Measurements from ENCODE around the gene EIF1. TPM values are rescaled to one million over a fixed set of nuclear protein-coding genes. Genes with fewer than 3 reads are reported as not detected.

The EIF1 gene
- total and polyA plus RNA-seq, 4 donors, result 372 to 801 (median 654) TPM

- no peaks in the 10 kb centered on the region for H3K4me1 ChIP-seq (ENCODE audit: control insufficient read depth in 1 of 2, insufficient read depth in 2 of 2, low read length in 2 of 2)
- no peaks in the 10 kb centered on the region for H3K36me3 ChIP-seq (ENCODE audit: control insufficient read depth in 1 of 2, insufficient read depth in 2 of 2, low read length in 1 of 2)
- H3K27ac ChIP-seq (ENCODE audit: low read depth in 1 of 2, low read length in 2 of 2), result no peak overlapping the region
- H3K9me3 ChIP-seq (ENCODE audit: control insufficient read depth, low read length), result no peaks in the 10 kb centered on the region
- H3K4me3 ChIP-seq (ENCODE audit: low read length in 2 of 2), result no peak overlapping the region
- no peaks in the 10 kb centered on the region for H3K27me3 ChIP-seq (ENCODE audit: control insufficient read depth in 1 of 2, insufficient read depth in 2 of 2, low read length in 1 of 2)
- DNase-seq (no peak), ATAC-seq (ENCODE audit: low FRiP score) (no peak)
- 86 to 87% methylated on average over 9 of the region's 9 CpGs for WGBS, 2 donors
- intact Hi-C loops (cut with DNase I), result no loop called here
These were observed 53.0 kb downstream of the EIF1 start for GRCh38 chr17:41741709-41742108.

Other genes starting within 250 kb of the EIF1 start
- not detected for gene KRT38, start 247.9 kb upstream of the EIF1 start, total RNA-seq
- not detected for gene KRT38, start 247.9 kb upstream of the EIF1 start, polyA plus RNA-seq
- gene KRT32, start 221.5 kb upstream of the EIF1 start, total RNA-seq, result not detected
- gene KRT32, start 221.5 kb upstream of the EIF1 start, polyA plus RNA-seq, result not detected
- not detected for gene KRT35, start 207.7 kb upstream of the EIF1 start, total RNA-seq
- not detected for gene KRT35, start 207.7 kb upstream of the EIF1 start, polyA plus RNA-seq
- not detected for gene KRT36, start 199.0 kb upstream of the EIF1 start, total RNA-seq
- gene KRT36, start 199.0 kb upstream of the EIF1 start, polyA plus RNA-seq, result under 1 TPM in 1 of 2 donors, not detected in 1; 0.50 TPM
- gene KRT13, start 183.3 kb upstream of the EIF1 start, total RNA-seq, result not detected
- 10 to 100 TPM; 11.4 to 38.3 TPM for gene KRT13, start 183.3 kb upstream of the EIF1 start, polyA plus RNA-seq
- not detected for gene KRT15, start 170.0 kb upstream of the EIF1 start, total RNA-seq
- gene KRT15, start 170.0 kb upstream of the EIF1 start, polyA plus RNA-seq, result 1 to 10 TPM in 1 of 2 donors, under 1 TPM in 1; 0.56 to 1.9 TPM
- 1 to 10 TPM; 1.3 to 5.7 TPM for gene KRT19, start 160.6 kb upstream of the EIF1 start, total RNA-seq
- 100 to 1,000 TPM in 1 of 2 donors, 1 to 10 TPM in 1; 3.1 to 135 TPM for gene KRT19, start 160.6 kb upstream of the EIF1 start, polyA plus RNA-seq
- gene KRT9, start 116.8 kb upstream of the EIF1 start, total RNA-seq, result not detected
- gene KRT9, start 116.8 kb upstream of the EIF1 start, polyA plus RNA-seq, result under 1 TPM in 1 of 2 donors, not detected in 1; 0.18 TPM
- 1 to 10 TPM in 1 of 2 donors, under 1 TPM in 1; 0.30 to 1.2 TPM for gene KRT14, start 102.0 kb upstream of the EIF1 start, total RNA-seq
- gene KRT14, start 102.0 kb upstream of the EIF1 start, polyA plus RNA-seq, result 10 to 100 TPM in 1 of 2 donors, 1 to 10 TPM in 1; 4.4 to 46.7 TPM
- under 1 TPM; 0.30 to 0.65 TPM for gene KRT16, start 76.1 kb upstream of the EIF1 start, total RNA-seq
- 10 to 100 TPM in 1 of 2 donors, 1 to 10 TPM in 1; 6.9 to 15.7 TPM for gene KRT16, start 76.1 kb upstream of the EIF1 start, polyA plus RNA-seq
- gene KRT17, start 64.3 kb upstream of the EIF1 start, total RNA-seq, result 1 to 10 TPM; 3.8 to 5.5 TPM
- gene KRT17, start 64.3 kb upstream of the EIF1 start, polyA plus RNA-seq, result 100 to 1,000 TPM in 1 of 2 donors, 10 to 100 TPM in 1; 33.2 to 126 TPM
- gene GAST, start 23.4 kb downstream of the EIF1 start, total RNA-seq, result not detected
- gene GAST, start 23.4 kb downstream of the EIF1 start, polyA plus RNA-seq, result not detected
- gene HAP1, start 45.8 kb downstream of the EIF1 start, total RNA-seq, result under 1 TPM in 1 of 2 donors, not detected in 1; 0.06 TPM
- not detected for gene HAP1, start 45.8 kb downstream of the EIF1 start, polyA plus RNA-seq
- gene JUP, start 97.8 kb downstream of the EIF1 start, total RNA-seq, result 10 to 100 TPM; 35.7 to 41.0 TPM
- 10 to 100 TPM; 48.3 to 64.3 TPM for gene JUP, start 97.8 kb downstream of the EIF1 start, polyA plus RNA-seq
- gene P3H4, start 123.1 kb downstream of the EIF1 start, total RNA-seq, result 10 to 100 TPM; 14.4 to 19.6 TPM
- 10 to 100 TPM; 10.5 to 15.1 TPM for gene P3H4, start 123.1 kb downstream of the EIF1 start, polyA plus RNA-seq
- gene FKBP10, start 124.1 kb downstream of the EIF1 start, total RNA-seq, result 100 to 1,000 TPM; 140 to 172 TPM
- gene FKBP10, start 124.1 kb downstream of the EIF1 start, polyA plus RNA-seq, result 100 to 1,000 TPM in 1 of 2 donors, 10 to 100 TPM in 1; 70.5 to 260 TPM
- gene NT5C3B, start 147.3 kb downstream of the EIF1 start, total RNA-seq, result 10 to 100 TPM; 43.5 to 64.3 TPM
- 100 to 1,000 TPM; 100 to 155 TPM for gene NT5C3B, start 147.3 kb downstream of the EIF1 start, polyA plus RNA-seq
- gene KLHL10, start 148.9 kb downstream of the EIF1 start, total RNA-seq, result under 1 TPM; 0.36 TPM
- under 1 TPM in 1 of 2 donors, not detected in 1; 0.97 TPM for gene KLHL10, start 148.9 kb downstream of the EIF1 start, polyA plus RNA-seq
- 10 to 100 TPM; 11.9 TPM for gene KLHL11, start 176.5 kb downstream of the EIF1 start, total RNA-seq
- gene KLHL11, start 176.5 kb downstream of the EIF1 start, polyA plus RNA-seq, result 1 to 10 TPM; 1.0 to 1.8 TPM
- 100 to 1,000 TPM in 1 of 2 donors, 10 to 100 TPM in 1; 84.5 to 106 TPM for gene ACLY, start 230.1 kb downstream of the EIF1 start, total RNA-seq
- gene ACLY, start 230.1 kb downstream of the EIF1 start, polyA plus RNA-seq, result 10 to 100 TPM; 14.8 to 26.4 TPM
- gene ODAD4, start 241.7 kb downstream of the EIF1 start, total RNA-seq, result 1 to 10 TPM in 1 of 2 donors, under 1 TPM in 1; 0.81 to 1.4 TPM
- 1 to 10 TPM; 2.4 to 3.8 TPM for gene ODAD4, start 241.7 kb downstream of the EIF1 start, polyA plus RNA-seq

Data from aorta (tissue), 5 donors.